Activated CD8-positive, alpha-beta memory T cell treated with anti-CD3 and anti-CD28 coated beads, Interleukin-2, amount 10 ng/mL, durations not matched to agents 7 days and 5 days (primary cell): ENCODE measurements around the gene FPGS. TPM values are rescaled to one million over a fixed set of nuclear protein-coding genes. Genes with fewer than 3 reads are reported as not detected.
A peak's percentile ranks its signal among the peaks of the same experiment; 100 is the strongest.
"Not testable (repeated sequence)": the region's sequence is repeated elsewhere in the genome, so short reads cannot be mapped to it uniquely, and the experiment has no call there.

Source experiments
- ATAC-seq: fragments of 150-1000 bp; cut with Tn5 transposase; one replicate; pipeline ENCODE4 v1.10.0; 2021; ENCODE audit warnings: moderate library complexity
- CTCF ChIA-PET: fragments of 350-600 bp; sonication (Branson Sonifier 250); formaldehyde crosslinking; loops from one replicate; lab custom pipeline; 2021; ENCODE audit warnings: antibody characterized with exemption; lab: Charles Lee
- DNase-seq: peaks from one replicate; pipeline ENCODE4 v3.0.0-alpha.2; 2020
- H3K27ac Mint-ChIP-seq: one replicate; pipeline ENCODE4 v1.8.0; 2021; ENCODE audit warnings: mild to moderate bottlenecking, mixed read lengths
- H3K27me3 Mint-ChIP-seq: one replicate; pipeline ENCODE4 v1.8.0; 2021; ENCODE audit warnings: mixed read lengths
- H3K36me3 Mint-ChIP-seq: one replicate; pipeline ENCODE4 v1.8.0; 2021; ENCODE audit warnings: mild to moderate bottlenecking, mixed read lengths
- H3K4me1 Mint-ChIP-seq: one replicate; pipeline ENCODE4 v1.8.0; 2021; ENCODE audit warnings: mixed read lengths
- H3K4me3 Mint-ChIP-seq: one replicate; pipeline ENCODE4 v1.8.0; 2021; ENCODE audit warnings: mild to moderate bottlenecking, moderate library complexity, mixed read lengths
- H3K9me3 Mint-ChIP-seq: one replicate; pipeline ENCODE4 v1.8.0; 2022; ENCODE audit warnings: low read depth, mixed read lengths
- total RNA-seq, 2 experiments: library from RNA; stranded (reverse); gene quantifications; one replicate each; pipeline ENCODE4 v1.2.3, GENCODE V29; 2021

Gene FPGS
- total RNA-seq, 2 experiments from 2014 or later, result 109 to 117 TPM

DNA sequence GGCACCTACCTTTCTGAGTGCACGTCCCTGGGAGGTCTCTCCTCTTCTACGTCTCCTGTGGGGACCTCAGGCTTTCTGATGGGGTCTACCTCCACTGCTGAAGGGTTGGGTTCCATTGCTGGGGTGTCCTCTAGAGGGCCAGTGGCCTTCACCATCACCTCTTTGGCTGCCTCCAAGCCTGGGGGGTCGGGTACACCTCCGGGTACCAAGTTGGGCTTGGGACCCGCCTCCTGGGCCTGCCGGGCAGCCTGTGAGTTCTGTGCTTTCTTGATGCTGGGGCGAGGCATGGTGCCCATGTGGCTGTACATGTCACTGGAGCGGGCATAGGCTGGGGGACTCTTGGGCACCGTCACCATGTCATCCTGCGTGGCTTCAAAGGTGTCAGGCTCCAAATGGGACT lies 28.7 kb upstream of the FPGS start:
- H3K27me3 Mint-ChIP-seq, result no peaks in the 10 kb centered on the region
- no peaks in the 10 kb centered on the region for H3K9me3 Mint-ChIP-seq
- peaks cover 48% of the 10 kb centered on the region for H3K36me3 Mint-ChIP-seq
- peak overlapping the region; percentile 48 for H3K27ac Mint-ChIP-seq
- H3K4me1 Mint-ChIP-seq, result peaks cover 53% of the 10 kb centered on the region
- H3K4me3 Mint-ChIP-seq, result no peak overlapping the region
- DNase-seq, result no peak
- CTCF ChIA-PET, result interaction anchor here (1.3 to 2.3 kb wide), 3 partner anchors 39 to 148 kb away, joined by 3 to 9 read pairs (median 7); partner anchors contain the start of gene TOR2A
- no peak for ATAC-seq

DNA sequence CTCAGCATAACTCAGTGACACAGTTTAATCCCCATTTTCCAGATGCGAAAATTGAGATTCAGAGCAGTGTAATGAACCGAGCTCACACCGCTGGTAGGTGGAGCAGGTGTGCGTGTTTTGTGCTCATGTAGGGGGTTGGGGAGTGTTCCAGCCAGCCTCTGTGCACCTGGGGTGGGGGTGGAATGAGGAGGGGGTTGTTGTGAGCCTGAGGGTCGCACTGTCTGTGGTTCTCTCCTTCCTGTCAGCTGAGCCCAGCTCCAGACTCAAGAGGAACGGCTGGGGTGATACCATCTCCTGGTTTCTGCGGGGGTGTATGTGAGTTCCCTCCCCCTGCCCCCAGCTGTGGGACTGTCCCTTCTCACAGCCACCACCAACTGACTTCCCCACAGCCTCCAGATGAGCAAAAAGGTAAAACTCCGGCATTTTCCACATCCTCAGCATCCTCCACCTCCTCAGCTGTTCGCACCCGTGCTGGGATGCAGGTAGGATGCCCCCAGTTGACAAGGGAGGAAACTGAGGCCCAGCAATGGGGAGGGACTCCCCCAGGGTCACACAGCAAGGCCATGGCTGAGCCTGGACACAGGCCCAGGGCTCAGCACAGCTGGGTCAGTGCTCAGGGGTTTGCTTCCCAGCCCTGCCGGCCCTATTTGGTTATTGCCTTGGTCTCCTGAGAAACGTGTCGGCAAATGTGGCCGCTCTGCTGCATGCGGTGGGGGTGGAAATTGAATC lies 26.3 kb upstream of the FPGS start:
- Mint-ChIP-seq H3K36me3 (peaks cover 39% of the 10 kb centered on the region), H3K4me3 (peak overlapping the region; percentile 100), H3K27me3 (no peaks in the 10 kb centered on the region), H3K27ac (peak overlapping the region; percentile 97), H3K4me1 (peaks cover 53% of the 10 kb centered on the region), H3K9me3 (no peaks in the 10 kb centered on the region)
- ATAC-seq (peak; percentile 46), DNase-seq (peak; percentile 90)
- CTCF ChIA-PET, result interaction anchor here (0.6 to 2.4 kb wide), 8 partner anchors 9 to 155 kb away, joined by 3 to 21 read pairs (median 6); partner anchors contain the start of genes CDK9 and TOR2A

GRCh38 chr9:127776924-127777289 lies 25.8 kb upstream of the FPGS start:
- DNase-seq (peak; percentile 48), ATAC-seq (no peak)
- H3K4me1 Mint-ChIP-seq, result peaks cover 53% of the 10 kb centered on the region
- H3K36me3 Mint-ChIP-seq, result peaks cover 36% of the 10 kb centered on the region
- no peaks in the 10 kb centered on the region for H3K27me3 Mint-ChIP-seq
- CTCF ChIA-PET, result interaction anchor here (0.6 to 2.4 kb wide), 7 partner anchors 8 to 155 kb away, joined by 3 to 21 read pairs (median 7); partner anchors contain the start of genes CDK9 and TOR2A
- peak overlapping the region; percentile 100 for H3K4me3 Mint-ChIP-seq
- H3K9me3 Mint-ChIP-seq, result no peaks in the 10 kb centered on the region
- peak overlapping the region; percentile 97 for H3K27ac Mint-ChIP-seq

GRCh38 chr9:127777368-127777980 lies 25.2 kb upstream of the FPGS start:
- no peaks in the 10 kb centered on the region for H3K27me3 Mint-ChIP-seq
- DNase-seq (peak; percentile 56), ATAC-seq (no peak)
- H3K4me1 Mint-ChIP-seq, result peaks cover 54% of the 10 kb centered on the region
- H3K36me3 Mint-ChIP-seq, result peaks cover 36% of the 10 kb centered on the region
- peak overlapping the region; percentile 100 for H3K4me3 Mint-ChIP-seq
- CTCF ChIA-PET, result interaction anchor here (0.6 to 3.0 kb wide), 5 partner anchors 10 to 93 kb away, joined by 3 to 21 read pairs (median 6); partner anchors contain the start of gene TOR2A
- H3K27ac Mint-ChIP-seq, result peak overlapping the region; percentile 97
- H3K9me3 Mint-ChIP-seq, result no peaks in the 10 kb centered on the region

DNA sequence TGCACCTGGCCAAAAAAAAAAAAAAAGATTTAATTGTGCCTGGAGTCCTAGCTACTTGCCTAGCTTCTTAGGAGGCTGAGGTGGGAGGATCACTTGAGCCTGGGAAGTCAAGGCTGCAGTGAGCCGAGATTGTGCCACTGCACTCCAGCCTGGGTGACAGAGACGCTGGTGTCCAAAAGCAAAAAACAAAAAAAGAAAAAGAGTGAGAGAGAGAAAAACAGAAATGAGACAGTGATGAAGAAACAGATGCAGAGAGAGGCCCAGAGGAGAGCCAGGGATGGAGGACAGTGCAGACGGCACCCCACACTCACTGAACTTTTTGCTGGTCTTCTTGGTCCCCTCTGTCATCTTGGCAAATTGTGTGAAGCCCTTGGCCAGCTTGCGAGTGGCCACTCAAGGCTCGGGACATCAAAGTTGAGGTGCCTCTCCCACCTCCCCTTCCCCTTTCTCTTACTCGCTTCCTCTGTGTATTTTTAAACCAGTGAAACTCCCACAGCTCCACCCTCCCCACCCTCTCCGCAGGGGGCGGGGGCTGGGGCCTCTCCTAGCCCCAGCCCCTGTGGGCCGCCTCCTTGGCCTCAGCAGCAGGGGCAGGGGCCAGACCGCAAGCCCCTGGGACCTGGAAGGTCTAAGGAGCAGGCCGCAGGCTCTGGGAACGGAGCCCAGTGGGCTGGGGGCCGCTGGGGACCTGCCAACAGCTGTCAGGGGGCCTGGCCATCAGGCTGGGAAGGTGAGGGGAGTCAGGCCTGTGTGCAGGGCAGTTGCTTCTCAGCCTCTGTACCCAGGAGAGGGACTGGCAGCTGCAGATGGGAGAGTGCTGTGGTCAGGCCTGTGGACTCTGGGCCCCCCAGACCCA lies 24.2 kb upstream of the FPGS start, which contains the start of gene SH2D3C:
Gene SH2D3C (minus strand): TSS at position 387 of the 856 bp plus-strand sequence. CDS start 39 bp downstream, at position 348.
- ATAC-seq, result peak; percentile 25
- Mint-ChIP-seq H3K27ac (peak within 1 kb of the TSS; percentile 97), H3K9me3 (no peaks in the 10 kb centered on the region), H3K36me3 (peaks cover 30% of the 10 kb centered on the region), H3K4me1 (peaks cover 59% of the 10 kb centered on the region), H3K27me3 (no peaks in the 10 kb centered on the region), H3K4me3 (peak within 1 kb of the TSS; percentile 100)
- DNase-seq, result peak; percentile 73
- CTCF ChIA-PET, result interaction anchor here (0.6 to 3.0 kb wide), 12 partner anchors 8 to 164 kb away, joined by 3 to 21 read pairs (median 4); partner anchors contain the start of genes ST6GALNAC4 and TOR2A

GRCh38 chr9:127779136-127779981 lies 23.3 kb upstream of the FPGS start:
- peak; percentile 45 for ATAC-seq
- Mint-ChIP-seq H3K9me3 (no peaks in the 10 kb centered on the region), H3K4me1 (peaks cover 62% of the 10 kb centered on the region), H3K36me3 (peaks cover 24% of the 10 kb centered on the region), H3K27me3 (no peaks in the 10 kb centered on the region), H3K4me3 (peak overlapping the region; percentile 100), H3K27ac (peak overlapping the region; percentile 97)
- DNase-seq, result peak; percentile 81
- CTCF ChIA-PET, result interaction anchor here (0.7 to 3.0 kb wide), 13 partner anchors 9 to 163 kb away, joined by 3 to 21 read pairs (median 4); partner anchors contain the start of genes ST6GALNAC4 and TOR2A

DNA sequence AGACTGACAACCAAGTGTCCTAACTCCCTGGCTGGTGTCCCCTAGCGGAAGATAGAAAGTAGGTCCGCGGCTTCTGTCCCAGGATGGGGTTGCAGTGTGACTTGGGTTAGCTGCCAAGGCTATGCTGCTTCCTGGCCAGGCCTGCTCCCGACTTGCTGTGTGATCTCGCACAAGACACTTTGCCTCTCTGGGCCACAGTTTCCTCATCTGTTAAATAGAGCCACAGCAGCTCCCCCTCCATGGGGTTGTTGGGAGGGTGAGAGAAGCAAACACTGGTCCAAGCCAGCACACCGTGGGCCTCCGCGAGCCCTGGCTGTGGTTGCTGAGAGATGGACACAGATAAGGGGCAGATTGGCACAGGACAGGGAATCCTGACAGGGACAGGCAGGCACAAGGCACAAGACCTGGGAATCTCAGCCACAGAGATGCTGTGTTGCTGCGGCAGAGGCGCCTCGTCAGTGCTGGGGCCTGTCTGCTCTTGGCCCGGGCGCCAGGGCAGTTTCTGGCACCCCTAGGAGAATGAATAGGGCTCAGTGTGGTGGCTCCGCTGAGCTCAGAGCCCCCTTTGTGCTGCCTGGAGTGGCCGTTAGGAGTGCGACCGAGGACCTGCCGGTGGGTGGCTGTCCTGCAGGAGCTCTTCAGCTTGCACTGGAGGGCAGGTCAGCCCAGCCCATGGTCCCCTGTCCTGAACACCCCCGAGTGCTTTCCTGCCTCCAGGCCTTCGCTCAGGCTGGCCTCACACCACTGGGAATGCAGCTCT lies 22.4 kb upstream of the FPGS start:
- DNase-seq (peak; percentile 57), ATAC-seq (no peak)
- H3K27me3 Mint-ChIP-seq, result no peaks in the 10 kb centered on the region
- peak overlapping the region; percentile 97 for H3K27ac Mint-ChIP-seq
- no peaks in the 10 kb centered on the region for H3K9me3 Mint-ChIP-seq
- CTCF ChIA-PET, result interaction anchor here (0.7 to 3.0 kb wide), 5 partner anchors 10 to 143 kb away, joined by 3 to 16 read pairs (median 7); partner anchors contain the start of gene TOR2A
- peaks cover 20% of the 10 kb centered on the region for H3K36me3 Mint-ChIP-seq
- peaks cover 61% of the 10 kb centered on the region for H3K4me1 Mint-ChIP-seq
- no peak overlapping the region for H3K4me3 Mint-ChIP-seq

DNA sequence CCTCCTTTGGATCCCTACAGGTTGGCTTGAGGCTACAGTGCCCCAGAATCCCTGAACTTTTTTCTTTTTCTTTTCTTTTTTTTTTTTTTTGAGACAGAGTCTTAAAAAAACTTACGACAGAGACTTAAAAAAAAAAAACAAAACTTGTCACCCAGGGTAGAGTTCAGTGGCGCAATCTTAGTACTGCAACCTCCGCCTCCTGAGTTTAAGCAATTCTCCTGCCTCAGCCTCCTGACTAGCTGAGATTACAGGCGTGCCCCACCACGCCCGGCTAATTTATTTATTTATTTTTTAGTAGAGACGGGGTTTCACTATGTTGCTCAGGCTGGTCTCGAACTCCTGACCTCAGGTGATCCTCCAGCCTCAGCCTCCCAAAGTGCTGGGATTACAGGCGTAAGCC lies 21.8 kb upstream of the FPGS start:
- H3K9me3 Mint-ChIP-seq, H3K4me3 Mint-ChIP-seq: not testable (repeated sequence)
- peaks cover 59% of the 10 kb centered on the region for H3K4me1 Mint-ChIP-seq

GRCh38 chr9:127781806-127782205 lies 20.9 kb upstream of the FPGS start:
- DNase-seq, result no peak
- Mint-ChIP-seq H3K36me3 (peaks cover 17% of the 10 kb centered on the region), H3K27me3 (no peaks in the 10 kb centered on the region), H3K9me3 (no peaks in the 10 kb centered on the region), H3K4me1 (peaks cover 60% of the 10 kb centered on the region), H3K27ac (peak overlapping the region; percentile 89), H3K4me3 (peak overlapping the region; percentile 38)
- ATAC-seq, result no peak
- CTCF ChIA-PET, result interaction anchor here (5.1 to 8.7 kb wide), 4 partner anchors 11 to 88 kb away, joined by 50 to 86 read pairs (median 62); partner anchors contain the start of gene TOR2A

More for the DNA sequence above, 21.8 kb upstream of the FPGS start:
- not testable (repeated sequence) for H3K27me3 Mint-ChIP-seq, DNase-seq, ATAC-seq
- H3K27ac Mint-ChIP-seq, result peak overlapping the region; percentile 97
- CTCF ChIA-PET, result interaction anchor here (1.1 to 2.6 kb wide), 2 partner anchors 11 to 46 kb away, joined by 7 to 14 read pairs; partner anchors contain the start of gene TOR2A
- peaks cover 20% of the 10 kb centered on the region for H3K36me3 Mint-ChIP-seq

GRCh38 chr9:127783111-127784008 lies 19.3 kb upstream of the FPGS start:
- Mint-ChIP-seq H3K27ac (peak overlapping the region; percentile 89), H3K9me3 (no peaks in the 10 kb centered on the region), H3K4me3 (peak overlapping the region; percentile 67), H3K27me3 (no peaks in the 10 kb centered on the region), H3K4me1 (peaks cover 75% of the 10 kb centered on the region), H3K36me3 (peaks cover 18% of the 10 kb centered on the region)
- ATAC-seq (peak; percentile 35), DNase-seq (peak; percentile 97)
- CTCF ChIA-PET, result interaction anchor here (0.8 to 8.7 kb wide), 9 partner anchors 12 to 138 kb away, joined by 3 to 86 read pairs (median 19); partner anchors contain the start of genes PTRH1, TOR2A and TTC16
